Neural crest cell (in vitro differentiated cells): Measurements from ENCODE around the gene C4orf50. TPM values are rescaled to one million over a fixed set of nuclear protein-coding genes. Genes with fewer than 3 reads are reported as not detected.
A peak's percentile ranks its signal among the peaks of the same experiment; 100 is the strongest.

Source experiments
- DNase-seq: peaks from one replicate; pipeline ENCODE4 v3.0.0; 2021; ENCODE audit warnings: low read depth, mixed read lengths, low spot score
- H3K27ac Mint-ChIP-seq: one replicate; pipeline ENCODE4 v1.8.0; 2021; ENCODE audit warnings: mild to moderate bottlenecking, mixed read lengths; ENCODE audit not compliant: unreplicated experiment
- H3K27me3 Mint-ChIP-seq: 2 replicates; pipeline ENCODE4 v1.8.0; 2021; ENCODE audit warnings: low read depth, mild to moderate bottlenecking, mixed read lengths
- H3K36me3 Mint-ChIP-seq: 2 replicates; pipeline ENCODE4 v1.8.0; 2021; ENCODE audit warnings: low read depth, mild to moderate bottlenecking, mixed read lengths
- H3K4me1 Mint-ChIP-seq: 2 replicates; pipeline ENCODE4 v1.8.0; 2021; ENCODE audit warnings: mixed read lengths
- H3K4me3 Mint-ChIP-seq: one replicate; pipeline ENCODE4 v1.8.0; 2021; ENCODE audit warnings: mild to moderate bottlenecking, mixed read lengths
- H3K9me3 Mint-ChIP-seq: 2 replicates; pipeline ENCODE4 v1.8.0; 2021; ENCODE audit warnings: mixed read lengths
- total RNA-seq: library from RNA; stranded (reverse); gene quantifications from 2 replicates; pipeline ENCODE4 v1.2.1, GENCODE V29; 2021
- TF ChIP-seq, protein P1 (sequence below): fragments of 200-600 bp; sonication (generic); conservative IDR thresholded peaks from 2 replicates; pipeline ENCODE4 v1.5.0; 2021; ENCODE audit warnings: antibody characterized with exemption, mild to moderate bottlenecking

C4orf50 gene
- total RNA-seq, 1 donor from 2014 or later = 0.02 TPM

DNA sequence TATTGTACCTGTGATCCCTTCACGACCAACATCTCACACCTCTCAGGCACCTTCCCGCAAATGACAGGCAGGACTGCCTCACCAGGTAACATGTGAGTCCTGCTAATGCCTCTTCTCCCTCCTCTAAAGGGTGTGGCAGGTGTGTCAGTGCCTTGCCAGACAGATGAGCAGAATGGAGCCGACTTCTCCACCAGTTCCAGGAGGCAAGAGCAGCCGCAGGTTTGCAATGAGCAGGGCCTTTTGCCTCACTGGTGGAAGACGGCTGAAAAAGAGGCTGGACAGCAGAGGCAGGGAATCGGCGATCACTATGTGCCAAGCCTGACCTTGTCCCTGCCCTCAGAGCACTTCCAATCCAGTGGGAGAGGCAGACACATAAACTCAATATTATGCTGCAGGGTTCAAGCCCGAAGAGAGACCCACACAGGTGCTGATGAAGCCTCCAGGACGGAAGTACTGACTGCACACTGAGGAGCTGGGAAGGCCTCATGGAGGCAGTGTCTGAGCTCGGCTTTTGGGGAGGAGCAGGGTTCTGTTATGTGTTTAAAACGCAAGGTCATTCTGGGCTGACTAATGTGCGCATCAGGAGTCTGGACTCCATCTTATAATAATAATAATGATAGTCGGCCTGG is 57.9 kb downstream of the C4orf50 start:
- DNase-seq = no peak
- no peaks in the 10 kb centered on the region for H3K36me3 Mint-ChIP-seq
- H3K9me3 Mint-ChIP-seq = no peaks in the 10 kb centered on the region
- no peak overlapping the region for H3K4me3 Mint-ChIP-seq
- peaks cover 60% of the 10 kb centered on the region for H3K27me3 Mint-ChIP-seq
- TF ChIP-seq, protein P1, sequence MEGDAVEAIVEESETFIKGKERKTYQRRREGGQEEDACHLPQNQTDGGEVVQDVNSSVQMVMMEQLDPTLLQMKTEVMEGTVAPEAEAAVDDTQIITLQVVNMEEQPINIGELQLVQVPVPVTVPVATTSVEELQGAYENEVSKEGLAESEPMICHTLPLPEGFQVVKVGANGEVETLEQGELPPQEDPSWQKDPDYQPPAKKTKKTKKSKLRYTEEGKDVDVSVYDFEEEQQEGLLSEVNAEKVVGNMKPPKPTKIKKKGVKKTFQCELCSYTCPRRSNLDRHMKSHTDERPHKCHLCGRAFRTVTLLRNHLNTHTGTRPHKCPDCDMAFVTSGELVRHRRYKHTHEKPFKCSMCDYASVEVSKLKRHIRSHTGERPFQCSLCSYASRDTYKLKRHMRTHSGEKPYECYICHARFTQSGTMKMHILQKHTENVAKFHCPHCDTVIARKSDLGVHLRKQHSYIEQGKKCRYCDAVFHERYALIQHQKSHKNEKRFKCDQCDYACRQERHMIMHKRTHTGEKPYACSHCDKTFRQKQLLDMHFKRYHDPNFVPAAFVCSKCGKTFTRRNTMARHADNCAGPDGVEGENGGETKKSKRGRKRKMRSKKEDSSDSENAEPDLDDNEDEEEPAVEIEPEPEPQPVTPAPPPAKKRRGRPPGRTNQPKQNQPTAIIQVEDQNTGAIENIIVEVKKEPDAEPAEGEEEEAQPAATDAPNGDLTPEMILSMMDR = no peak
- H3K4me1 Mint-ChIP-seq = peaks cover 18% of the 10 kb centered on the region
- H3K27ac Mint-ChIP-seq = no peak overlapping the region

DNA sequence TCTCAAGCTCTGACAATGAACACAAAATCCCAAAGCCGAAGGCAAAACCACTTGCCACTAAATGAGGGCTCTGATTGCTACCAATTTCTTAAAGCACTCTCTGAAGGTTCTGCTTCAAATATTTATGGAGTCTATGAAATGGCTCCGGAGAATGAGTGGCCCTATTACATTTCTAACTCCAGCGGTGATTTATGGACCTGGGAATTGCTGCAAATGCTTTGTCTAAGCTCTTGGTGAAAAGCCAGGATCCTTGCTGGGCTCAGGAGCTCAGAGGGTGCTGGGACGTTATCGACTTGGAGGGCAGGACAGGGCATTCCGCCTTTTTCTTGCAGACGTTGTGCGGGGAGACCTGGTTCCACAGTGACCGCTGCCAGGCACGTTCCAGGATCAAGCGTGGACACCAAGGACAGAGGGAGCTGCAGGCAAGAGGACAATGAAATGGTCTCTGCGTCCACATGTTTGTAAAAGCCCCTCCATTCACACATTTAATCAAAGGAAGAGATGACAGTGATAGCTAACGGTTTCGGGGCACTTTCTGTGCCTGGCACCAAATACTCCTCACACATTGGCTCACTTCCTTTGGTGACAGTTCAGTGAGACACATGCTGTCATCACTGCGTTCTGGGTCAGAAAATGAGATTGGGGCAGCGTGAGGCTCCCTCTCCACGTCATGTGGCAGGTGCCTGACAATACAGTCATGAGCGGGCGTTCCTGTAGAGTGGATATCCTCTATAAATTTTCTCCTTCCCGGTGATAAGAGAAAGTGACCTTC is 58.8 kb downstream of the C4orf50 start:
- Mint-ChIP-seq H3K27ac (no peak overlapping the region), H3K27me3 (peaks cover 55% of the 10 kb centered on the region), H3K9me3 (no peaks in the 10 kb centered on the region), H3K4me1 (peaks cover 21% of the 10 kb centered on the region), H3K4me3 (no peak overlapping the region), H3K36me3 (no peaks in the 10 kb centered on the region)
- DNase-seq = no peak
- TF ChIP-seq, protein P1 = no peak

- peaks cover 21% of the 10 kb centered on the region for H3K4me1 Mint-ChIP-seq
- no peak for DNase-seq
These were observed 60.0 kb downstream of the C4orf50 start for GRCh38 chr4:5958199-5958735.

DNA sequence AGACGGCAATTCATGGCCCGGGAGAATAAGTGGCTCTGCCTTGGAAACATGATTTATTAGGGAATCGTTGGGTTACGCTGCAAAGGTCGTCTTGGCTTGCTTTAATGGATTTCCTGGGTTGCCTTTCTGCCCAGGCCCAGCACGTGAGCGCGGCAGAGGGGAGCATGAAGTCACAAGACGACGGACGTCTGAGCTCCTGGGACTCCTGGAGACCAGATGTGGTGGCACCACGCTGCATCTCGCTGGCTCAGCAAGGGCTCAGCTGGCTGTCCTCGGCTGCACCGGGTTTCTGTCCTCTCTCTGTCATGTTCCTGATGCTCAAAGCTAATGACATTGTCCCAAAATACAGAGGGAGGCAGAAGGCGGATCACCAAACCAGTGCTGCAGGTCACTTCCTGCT is 61.2 kb downstream of the C4orf50 start:
- no peaks in the 10 kb centered on the region for H3K9me3 Mint-ChIP-seq
- H3K27ac Mint-ChIP-seq = peak overlapping the region; percentile 67
- TF ChIP-seq, protein P1 = no peak
- H3K4me1 Mint-ChIP-seq = peaks cover 21% of the 10 kb centered on the region
- no peak for DNase-seq
- H3K27me3 Mint-ChIP-seq = peaks cover 52% of the 10 kb centered on the region
- H3K36me3 Mint-ChIP-seq = no peaks in the 10 kb centered on the region
- H3K4me3 Mint-ChIP-seq = no peak overlapping the region

More at GRCh38 chr4:5958199-5958735, 60.0 kb downstream of the C4orf50 start:
- no peak overlapping the region for H3K4me3 Mint-ChIP-seq
- peaks cover 50% of the 10 kb centered on the region for H3K27me3 Mint-ChIP-seq
- H3K27ac Mint-ChIP-seq = no peak overlapping the region
- no peaks in the 10 kb centered on the region for H3K36me3 Mint-ChIP-seq
- TF ChIP-seq, protein P1 = no peak
- no peaks in the 10 kb centered on the region for H3K9me3 Mint-ChIP-seq

- no peaks in the 10 kb centered on the region for H3K36me3 Mint-ChIP-seq
- H3K9me3 Mint-ChIP-seq = no peaks in the 10 kb centered on the region
- no peak overlapping the region for H3K4me3 Mint-ChIP-seq
- TF ChIP-seq, protein P1 = no peak
- peak overlapping the region; percentile 19 for H3K27ac Mint-ChIP-seq
- peak; percentile 31 for DNase-seq
- H3K27me3 Mint-ChIP-seq = peaks cover 52% of the 10 kb centered on the region
- peaks cover 21% of the 10 kb centered on the region for H3K4me1 Mint-ChIP-seq
These were observed 61.8 kb downstream of the C4orf50 start for GRCh38 chr4:5956285-5957021.
